ENCODE results near the gene ZDHHC8.

The ZDHHC8 gene

GRCh38 chr22:20178915-20179227 lies 47.3 kb downstream of the ZDHHC8 start:
- H3K4me3 ChIP-seq (ENCODE audit: low read depth in 1 of 5, low read length in 5 of 5): no peak overlapping the region
- H3K9me3 ChIP-seq (ENCODE audit: control insufficient read depth in 5 of 5, low read length in 5 of 5): no peaks in the 10 kb centered on the region
- H3K9ac ChIP-seq (ENCODE audit: low read length in 5 of 5): no peak overlapping the region
- H3K27me3 ChIP-seq (ENCODE audit: control insufficient read depth in 5 of 5, insufficient read depth in 4 of 5, low read length in 5 of 5): peaks cover 4 to 17% (median 12%) of the 10 kb centered on the region in 5 donors
- H3K36me3 ChIP-seq (ENCODE audit: control insufficient read depth in 5 of 5, insufficient read depth in 5 of 5, low read length in 5 of 5): no peaks in the 10 kb centered on the region
- no peak overlapping the region for H3K27ac ChIP-seq (ENCODE audit: low read depth, low read length)
- H3K4me1 ChIP-seq (ENCODE audit: control insufficient read depth in 5 of 5, insufficient read depth in 5 of 5, low read length in 5 of 5): no peaks in the 10 kb centered on the region

GRCh38 chr22:20179455-20180244 lies 48.0 kb downstream of the ZDHHC8 start:
- Histone ChIP-seq H3K27ac (ENCODE audit: low read depth, low read length) (no peak overlapping the region), H3K27me3 (ENCODE audit: control insufficient read depth in 5 of 5, insufficient read depth in 4 of 5, low read length in 5 of 5) (peaks cover 0 to 13% (median 10%) of the 10 kb centered on the region in 5 donors), H3K4me3 (ENCODE audit: low read depth in 1 of 5, low read length in 5 of 5) (no peak overlapping the region), H3K9me3 (ENCODE audit: control insufficient read depth in 5 of 5, low read length in 5 of 5) (no peaks in the 10 kb centered on the region), H3K36me3 (ENCODE audit: control insufficient read depth in 5 of 5, insufficient read depth in 5 of 5, low read length in 5 of 5) (no peaks in the 10 kb centered on the region), H3K9ac (ENCODE audit: low read length in 5 of 5) (no peak overlapping the region), H3K4me1 (ENCODE audit: control insufficient read depth in 5 of 5, insufficient read depth in 5 of 5, low read length in 5 of 5) (no peaks in the 10 kb centered on the region)

- no peaks in the 10 kb centered on the region for H3K4me1 ChIP-seq (ENCODE audit: control insufficient read depth in 5 of 5, insufficient read depth in 5 of 5, low read length in 5 of 5)
These were observed 48.6 kb downstream of the ZDHHC8 start for GRCh38 chr22:20180245-20180630.

GRCh38 chr22:20180640-20181039 lies 49.0 kb downstream of the ZDHHC8 start:
- no peak overlapping the region for H3K4me3 ChIP-seq (ENCODE audit: low read depth in 1 of 5, low read length in 5 of 5)
- no peaks in the 10 kb centered on the region for H3K36me3 ChIP-seq (ENCODE audit: control insufficient read depth in 5 of 5, insufficient read depth in 5 of 5, low read length in 5 of 5)
- no peaks in the 10 kb centered on the region for H3K4me1 ChIP-seq (ENCODE audit: control insufficient read depth in 5 of 5, insufficient read depth in 5 of 5, low read length in 5 of 5)
- peaks cover 4 to 16% (median 10%) of the 10 kb centered on the region in 5 donors for H3K27me3 ChIP-seq (ENCODE audit: control insufficient read depth in 5 of 5, insufficient read depth in 4 of 5, low read length in 5 of 5)
- no peaks in the 10 kb centered on the region for H3K9me3 ChIP-seq (ENCODE audit: control insufficient read depth in 5 of 5, low read length in 5 of 5)
- H3K9ac ChIP-seq (ENCODE audit: low read length in 5 of 5): no peak overlapping the region
- no peak overlapping the region for H3K27ac ChIP-seq (ENCODE audit: low read depth, low read length)

More at GRCh38 chr22:20180245-20180630, 48.6 kb downstream of the ZDHHC8 start:
- H3K9me3 ChIP-seq (ENCODE audit: control insufficient read depth in 5 of 5, low read length in 5 of 5): no peaks in the 10 kb centered on the region
- no peak overlapping the region for H3K9ac ChIP-seq (ENCODE audit: low read length in 5 of 5)
- H3K27ac ChIP-seq (ENCODE audit: low read depth, low read length): no peak overlapping the region
- no peaks in the 10 kb centered on the region for H3K36me3 ChIP-seq (ENCODE audit: control insufficient read depth in 5 of 5, insufficient read depth in 5 of 5, low read length in 5 of 5)
- H3K27me3 ChIP-seq (ENCODE audit: control insufficient read depth in 5 of 5, insufficient read depth in 4 of 5, low read length in 5 of 5): peaks cover under 1 to 16% (median 10%) of the 10 kb centered on the region in 5 donors
- no peak overlapping the region for H3K4me3 ChIP-seq (ENCODE audit: low read depth in 1 of 5, low read length in 5 of 5)

GRCh38 chr22:20181194-20181883 lies 49.7 kb downstream of the ZDHHC8 start:
- no peaks in the 10 kb centered on the region for H3K4me1 ChIP-seq (ENCODE audit: control insufficient read depth in 5 of 5, insufficient read depth in 5 of 5, low read length in 5 of 5)
- peaks cover 7 to 20% (median 11%) of the 10 kb centered on the region in 5 donors for H3K27me3 ChIP-seq (ENCODE audit: control insufficient read depth in 5 of 5, insufficient read depth in 4 of 5, low read length in 5 of 5)
- H3K9me3 ChIP-seq (ENCODE audit: control insufficient read depth in 5 of 5, low read length in 5 of 5): no peaks in the 10 kb centered on the region
- H3K9ac ChIP-seq (ENCODE audit: low read length in 5 of 5): no peak overlapping the region
- no peaks in the 10 kb centered on the region for H3K36me3 ChIP-seq (ENCODE audit: control insufficient read depth in 5 of 5, insufficient read depth in 5 of 5, low read length in 5 of 5)
- no peak overlapping the region for H3K4me3 ChIP-seq (ENCODE audit: low read depth in 1 of 5, low read length in 5 of 5)
- no peak overlapping the region for H3K27ac ChIP-seq (ENCODE audit: low read depth, low read length)

- Histone ChIP-seq H3K9me3 (ENCODE audit: control insufficient read depth in 5 of 5, low read length in 5 of 5) (no peaks in the 10 kb centered on the region), H3K9ac (ENCODE audit: low read length in 5 of 5) (no peak overlapping the region), H3K27me3 (ENCODE audit: control insufficient read depth in 5 of 5, insufficient read depth in 4 of 5, low read length in 5 of 5) (peaks cover 7 to 21% (median 10%) of the 10 kb centered on the region in 5 donors), H3K27ac (ENCODE audit: low read depth, low read length) (no peak overlapping the region), H3K4me1 (ENCODE audit: control insufficient read depth in 5 of 5, insufficient read depth in 5 of 5, low read length in 5 of 5) (no peaks in the 10 kb centered on the region), H3K4me3 (ENCODE audit: low read depth in 1 of 5, low read length in 5 of 5) (no peak overlapping the region), H3K36me3 (ENCODE audit: control insufficient read depth in 5 of 5, insufficient read depth in 5 of 5, low read length in 5 of 5) (no peaks in the 10 kb centered on the region)
These were observed 50.3 kb downstream of the ZDHHC8 start for GRCh38 chr22:20181884-20182236.

- no peaks in the 10 kb centered on the region for H3K4me1 ChIP-seq (ENCODE audit: control insufficient read depth in 5 of 5, insufficient read depth in 5 of 5, low read length in 5 of 5)
- peaks cover 7 to 21% (median 14%) of the 10 kb centered on the region in 5 donors for H3K27me3 ChIP-seq (ENCODE audit: control insufficient read depth in 5 of 5, insufficient read depth in 4 of 5, low read length in 5 of 5)
- H3K27ac ChIP-seq (ENCODE audit: low read depth, low read length): no peak overlapping the region
- H3K4me3 ChIP-seq (ENCODE audit: low read depth in 1 of 5, low read length in 5 of 5): no peak overlapping the region
- H3K36me3 ChIP-seq (ENCODE audit: control insufficient read depth in 5 of 5, insufficient read depth in 5 of 5, low read length in 5 of 5): no peaks in the 10 kb centered on the region
- H3K9ac ChIP-seq (ENCODE audit: low read length in 5 of 5): no peak overlapping the region
- no peaks in the 10 kb centered on the region for H3K9me3 ChIP-seq (ENCODE audit: control insufficient read depth in 5 of 5, low read length in 5 of 5)
These were observed 50.8 kb downstream of the ZDHHC8 start for GRCh38 chr22:20182365-20182764.

- H3K9me3 ChIP-seq (ENCODE audit: control insufficient read depth in 5 of 5, low read length in 5 of 5): no peaks in the 10 kb centered on the region
- no peaks in the 10 kb centered on the region for H3K4me1 ChIP-seq (ENCODE audit: control insufficient read depth in 5 of 5, insufficient read depth in 5 of 5, low read length in 5 of 5)
- H3K36me3 ChIP-seq (ENCODE audit: control insufficient read depth in 5 of 5, insufficient read depth in 5 of 5, low read length in 5 of 5): no peaks in the 10 kb centered on the region
- no peak overlapping the region for H3K4me3 ChIP-seq (ENCODE audit: low read depth in 1 of 5, low read length in 5 of 5)
- H3K9ac ChIP-seq (ENCODE audit: low read length in 5 of 5): no peak overlapping the region
- no peak overlapping the region for H3K27ac ChIP-seq (ENCODE audit: low read depth, low read length)
- peaks cover 7 to 18% (median 10%) of the 10 kb centered on the region in 5 donors for H3K27me3 ChIP-seq (ENCODE audit: control insufficient read depth in 5 of 5, insufficient read depth in 4 of 5, low read length in 5 of 5)
These were observed 51.5 kb downstream of the ZDHHC8 start for GRCh38 chr22:20183101-20183500.

- Histone ChIP-seq H3K4me3 (ENCODE audit: low read depth in 1 of 5, low read length in 5 of 5) (no peak overlapping the region), H3K9me3 (ENCODE audit: control insufficient read depth in 5 of 5, low read length in 5 of 5) (no peaks in the 10 kb centered on the region), H3K36me3 (ENCODE audit: control insufficient read depth in 5 of 5, insufficient read depth in 5 of 5, low read length in 5 of 5) (no peaks in the 10 kb centered on the region), H3K27me3 (ENCODE audit: control insufficient read depth in 5 of 5, insufficient read depth in 4 of 5, low read length in 5 of 5) (peaks cover 7 to 18% (median 8%) of the 10 kb centered on the region in 5 donors), H3K4me1 (ENCODE audit: control insufficient read depth in 5 of 5, insufficient read depth in 5 of 5, low read length in 5 of 5) (no peaks in the 10 kb centered on the region), H3K27ac (ENCODE audit: low read depth, low read length) (no peak overlapping the region), H3K9ac (ENCODE audit: low read length in 5 of 5) (no peak overlapping the region)
These were observed 52.2 kb downstream of the ZDHHC8 start for GRCh38 chr22:20183823-20184222.

- Histone ChIP-seq H3K27me3 (ENCODE audit: control insufficient read depth in 5 of 5, insufficient read depth in 4 of 5, low read length in 5 of 5) (peaks cover 7 to 18% (median 8%) of the 10 kb centered on the region in 5 donors), H3K27ac (ENCODE audit: low read depth, low read length) (no peak overlapping the region), H3K4me3 (ENCODE audit: low read depth in 1 of 5, low read length in 5 of 5) (no peak overlapping the region), H3K36me3 (ENCODE audit: control insufficient read depth in 5 of 5, insufficient read depth in 5 of 5, low read length in 5 of 5) (no peaks in the 10 kb centered on the region), H3K9ac (ENCODE audit: low read length in 5 of 5) (no peak overlapping the region), H3K9me3 (ENCODE audit: control insufficient read depth in 5 of 5, low read length in 5 of 5) (no peaks in the 10 kb centered on the region), H3K4me1 (ENCODE audit: control insufficient read depth in 5 of 5, insufficient read depth in 5 of 5, low read length in 5 of 5) (no peaks in the 10 kb centered on the region)
These were observed 53.0 kb downstream of the ZDHHC8 start for GRCh38 chr22:20184501-20185165.

Data from subcutaneous abdominal adipose tissue (tissue), 5 donors.